Measurements from ENCODE around the gene ROPN1L.
"Not testable (repeated sequence)": the region's sequence is repeated elsewhere in the genome, so short reads cannot be mapped to it uniquely, and the experiment has no call there.

The ROPN1L gene

GRCh38 chr5:10503321-10503720 is 61.6 kb downstream of the ROPN1L start:
- DNase-seq, result no peak

- DNase-seq, result no peak
Observed at GRCh38 chr5:10503997-10504793, 62.5 kb downstream of the ROPN1L start.

GRCh38 chr5:10505517-10506095 is 63.9 kb downstream of the ROPN1L start:
- DNase-seq, result no peak

GRCh38 chr5:10506535-10506934 is 64.9 kb downstream of the ROPN1L start:
- no peak for DNase-seq

GRCh38 chr5:10507575-10508096 is 66.0 kb downstream of the ROPN1L start:
- DNase-seq, result no peak

- no peak for DNase-seq
Observed at GRCh38 chr5:10509575-10509974, 67.9 kb downstream of the ROPN1L start.

GRCh38 chr5:10511741-10512640 is 70.3 kb downstream of the ROPN1L start:
- DNase-seq, result no peak

GRCh38 chr5:10513501-10514442 is 72.1 kb downstream of the ROPN1L start:
- DNase-seq, result no peak

- DNase-seq, result not testable (repeated sequence)
Observed at GRCh38 chr5:10514572-10514971, 72.9 kb downstream of the ROPN1L start.

All from C1 segment of cervical spinal cord (tissue), 14 donors.